ENCODE data around the gene TBL3.
"Not testable (repeated sequence)": the region's sequence is repeated elsewhere in the genome, so short reads cannot be mapped to it uniquely, and the experiment has no call there.

The TBL3 gene

DNA sequence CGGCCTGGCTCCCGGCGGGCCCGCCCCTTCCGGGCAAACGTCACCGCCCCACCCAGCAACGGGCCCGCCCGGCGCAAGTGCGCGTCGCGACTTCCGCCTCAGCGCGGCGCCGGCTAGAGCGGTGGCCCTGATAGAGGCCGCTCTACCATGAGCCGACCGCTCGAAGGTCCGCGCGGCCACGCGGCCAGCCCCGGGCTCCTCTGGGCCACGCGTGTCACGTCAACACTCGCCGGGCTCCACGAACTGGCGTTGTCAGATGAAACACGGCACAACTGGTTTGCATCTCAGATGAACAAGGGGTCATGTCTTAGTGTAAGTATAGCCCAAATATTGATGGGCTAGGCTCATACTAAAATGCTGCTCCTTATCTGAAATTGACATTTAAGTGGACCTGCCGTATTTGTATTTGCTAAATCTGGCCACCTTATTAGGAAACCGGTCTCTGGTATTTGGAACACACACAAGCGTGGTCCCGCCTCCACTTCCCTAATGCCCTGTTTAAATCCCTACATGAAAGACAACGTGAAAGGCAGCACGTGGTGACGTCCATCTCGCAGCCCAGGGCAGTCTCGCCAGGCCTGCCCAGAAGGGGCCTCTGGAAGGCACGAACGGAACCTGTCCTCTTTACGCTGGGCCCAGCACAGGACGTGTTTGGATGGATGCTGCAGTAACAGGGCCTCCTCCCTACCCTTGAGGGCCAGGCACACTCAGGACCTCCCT is 38.1 kb downstream of the TBL3 start, which contains the start of gene ZNF598:
ZNF598 (minus strand) TSS at position 31 of the 720 bp plus-strand sequence.
- TF ChIP-seq, protein P1, sequence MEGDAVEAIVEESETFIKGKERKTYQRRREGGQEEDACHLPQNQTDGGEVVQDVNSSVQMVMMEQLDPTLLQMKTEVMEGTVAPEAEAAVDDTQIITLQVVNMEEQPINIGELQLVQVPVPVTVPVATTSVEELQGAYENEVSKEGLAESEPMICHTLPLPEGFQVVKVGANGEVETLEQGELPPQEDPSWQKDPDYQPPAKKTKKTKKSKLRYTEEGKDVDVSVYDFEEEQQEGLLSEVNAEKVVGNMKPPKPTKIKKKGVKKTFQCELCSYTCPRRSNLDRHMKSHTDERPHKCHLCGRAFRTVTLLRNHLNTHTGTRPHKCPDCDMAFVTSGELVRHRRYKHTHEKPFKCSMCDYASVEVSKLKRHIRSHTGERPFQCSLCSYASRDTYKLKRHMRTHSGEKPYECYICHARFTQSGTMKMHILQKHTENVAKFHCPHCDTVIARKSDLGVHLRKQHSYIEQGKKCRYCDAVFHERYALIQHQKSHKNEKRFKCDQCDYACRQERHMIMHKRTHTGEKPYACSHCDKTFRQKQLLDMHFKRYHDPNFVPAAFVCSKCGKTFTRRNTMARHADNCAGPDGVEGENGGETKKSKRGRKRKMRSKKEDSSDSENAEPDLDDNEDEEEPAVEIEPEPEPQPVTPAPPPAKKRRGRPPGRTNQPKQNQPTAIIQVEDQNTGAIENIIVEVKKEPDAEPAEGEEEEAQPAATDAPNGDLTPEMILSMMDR (IDR thresholded peaks at IDR 0.05) = no peak
- H3K4me1 Mint-ChIP-seq = peaks cover 44% of the 10 kb centered on the region
- H3K4me3 Mint-ChIP-seq = peak within 1 kb of the TSS; percentile 85
- H3K27me3 Mint-ChIP-seq (ENCODE audit: low read depth, poor library complexity) = no peaks in the 10 kb centered on the region
- H3K36me3 Mint-ChIP-seq (ENCODE audit: low read depth) = no peaks in the 10 kb centered on the region
- H3K27ac Mint-ChIP-seq = peak within 1 kb of the TSS; percentile 75
- DNase-seq = peak; percentile 86
- no peaks in the 10 kb centered on the region for H3K9me3 Mint-ChIP-seq

DNA sequence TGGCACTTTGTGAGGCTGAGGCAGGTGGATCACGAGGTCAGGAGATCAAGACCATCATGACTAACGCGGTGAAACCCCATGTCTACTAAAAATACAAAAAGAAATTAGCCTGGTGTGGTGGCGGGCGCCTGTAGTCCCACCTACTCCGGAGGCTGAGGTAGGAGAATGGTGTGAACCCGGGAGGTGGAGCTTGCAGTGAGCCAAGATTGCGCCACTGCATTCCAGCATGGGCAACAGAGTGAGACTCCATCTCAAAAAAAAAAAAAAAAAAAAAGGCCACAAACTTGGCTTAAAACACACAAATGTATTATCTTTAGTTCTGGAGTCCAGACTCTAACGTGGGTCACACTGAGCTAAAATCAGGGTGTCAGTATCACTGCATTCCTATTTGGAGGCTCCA is 39.9 kb downstream of the TBL3 start:
- not testable (repeated sequence) for H3K9me3 Mint-ChIP-seq; H3K36me3 Mint-ChIP-seq (ENCODE audit: low read depth); H3K4me3 Mint-ChIP-seq; H3K27ac Mint-ChIP-seq; H3K27me3 Mint-ChIP-seq (ENCODE audit: low read depth, poor library complexity); DNase-seq
- peaks cover 37% of the 10 kb centered on the region for H3K4me1 Mint-ChIP-seq

DNA sequence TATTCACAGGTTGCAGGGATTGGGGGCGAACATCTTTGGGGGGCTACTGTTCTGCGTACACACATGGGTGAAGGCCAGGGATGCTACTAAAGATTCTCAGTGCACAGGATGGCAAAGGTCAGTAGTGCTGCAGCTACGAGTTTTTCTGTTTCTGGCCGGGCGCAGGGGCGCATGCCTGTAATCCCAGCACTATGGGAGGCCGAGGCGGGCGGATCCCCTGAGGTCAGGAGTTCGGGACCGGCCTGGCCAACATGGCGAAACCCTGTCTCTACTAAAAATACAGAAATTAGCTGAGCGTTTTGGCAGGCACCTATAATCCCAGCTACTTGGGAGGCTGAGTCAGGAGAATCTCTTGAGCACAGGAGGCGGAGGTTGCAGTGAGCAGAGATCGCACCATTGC is 41.7 kb downstream of the TBL3 start:
- DNase-seq = no peak
- H3K4me3 Mint-ChIP-seq = no peak overlapping the region
- H3K27me3 Mint-ChIP-seq (ENCODE audit: low read depth, poor library complexity) = peaks cover 6% of the 10 kb centered on the region
- peaks cover 22% of the 10 kb centered on the region for H3K4me1 Mint-ChIP-seq
- H3K9me3 Mint-ChIP-seq = no peaks in the 10 kb centered on the region
- TF ChIP-seq, protein P1 (IDR thresholded peaks at IDR 0.05) = no peak
- H3K36me3 Mint-ChIP-seq (ENCODE audit: low read depth) = no peaks in the 10 kb centered on the region
- no peak overlapping the region for H3K27ac Mint-ChIP-seq

DNA sequence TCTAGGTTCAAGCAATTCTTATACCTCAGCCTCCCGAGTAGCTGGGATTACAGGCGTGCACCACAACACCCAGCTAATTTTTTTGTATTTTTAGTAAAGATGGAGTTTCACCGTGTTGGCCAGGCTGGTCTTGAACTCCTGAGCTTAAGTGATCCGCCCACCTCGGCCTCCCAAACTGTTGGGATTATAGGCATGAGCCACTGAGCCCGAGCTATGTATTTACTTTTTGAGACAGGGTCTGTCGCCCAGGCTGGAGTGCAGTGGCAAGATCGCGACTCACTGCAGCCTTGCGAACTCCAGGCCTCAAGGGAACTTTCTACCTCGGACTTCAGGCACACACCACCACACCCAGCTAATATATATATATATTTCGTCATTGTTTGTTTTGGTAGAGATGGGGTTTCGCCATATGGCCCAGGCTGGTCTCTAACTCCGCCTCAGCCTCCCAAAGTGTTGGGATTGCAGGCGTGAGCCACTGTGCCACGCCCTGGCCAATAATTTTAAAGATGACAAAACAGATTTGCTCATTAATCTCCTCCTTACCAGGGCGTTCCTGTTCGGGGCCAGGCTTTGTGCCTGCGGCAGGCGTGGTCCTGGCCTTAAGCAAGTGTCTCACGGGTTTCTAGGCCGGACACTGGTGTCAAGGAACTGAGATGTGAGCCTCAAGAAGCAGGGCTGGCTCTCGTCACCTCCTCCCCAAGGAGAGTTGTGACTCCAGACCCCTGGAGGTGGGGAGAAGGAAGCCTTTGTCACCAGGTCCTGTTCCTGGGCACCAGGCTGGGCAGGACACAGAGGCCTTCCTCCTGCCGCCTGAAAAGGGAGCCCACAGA is 43.5 kb downstream of the TBL3 start:
- Mint-ChIP-seq H3K4me3 (no peak overlapping the region), H3K36me3 (ENCODE audit: low read depth) (no peaks in the 10 kb centered on the region), H3K27ac (no peak overlapping the region), H3K27me3 (ENCODE audit: low read depth, poor library complexity) (peaks cover 17% of the 10 kb centered on the region), H3K4me1 (peaks cover 12% of the 10 kb centered on the region), H3K9me3 (no peaks in the 10 kb centered on the region)
- TF ChIP-seq, protein P1 (IDR thresholded peaks at IDR 0.05) = no peak
- no peak for DNase-seq

DNA sequence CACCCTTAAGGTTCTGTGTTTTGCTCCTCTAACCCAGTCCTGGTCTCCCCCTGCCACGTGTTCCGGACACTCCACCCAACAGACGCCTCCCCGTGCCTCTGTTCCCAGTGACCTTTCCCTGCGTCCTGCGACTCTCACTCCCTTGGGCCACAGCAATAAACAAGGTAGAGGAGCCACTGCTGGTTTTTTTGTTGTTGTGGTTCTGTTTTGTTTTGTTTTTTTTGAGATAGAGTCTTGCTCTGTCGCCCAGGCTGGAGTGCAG is 44.0 kb downstream of the TBL3 start:
- Mint-ChIP-seq H3K36me3 (ENCODE audit: low read depth) (no peaks in the 10 kb centered on the region), H3K27me3 (ENCODE audit: low read depth, poor library complexity) (peaks cover 22% of the 10 kb centered on the region), H3K4me1 (peaks cover 9% of the 10 kb centered on the region), H3K9me3 (no peaks in the 10 kb centered on the region), H3K4me3 (no peak overlapping the region), H3K27ac (no peak overlapping the region)
- no peak for DNase-seq
- TF ChIP-seq, protein P1 (IDR thresholded peaks at IDR 0.05) = no peak

DNA sequence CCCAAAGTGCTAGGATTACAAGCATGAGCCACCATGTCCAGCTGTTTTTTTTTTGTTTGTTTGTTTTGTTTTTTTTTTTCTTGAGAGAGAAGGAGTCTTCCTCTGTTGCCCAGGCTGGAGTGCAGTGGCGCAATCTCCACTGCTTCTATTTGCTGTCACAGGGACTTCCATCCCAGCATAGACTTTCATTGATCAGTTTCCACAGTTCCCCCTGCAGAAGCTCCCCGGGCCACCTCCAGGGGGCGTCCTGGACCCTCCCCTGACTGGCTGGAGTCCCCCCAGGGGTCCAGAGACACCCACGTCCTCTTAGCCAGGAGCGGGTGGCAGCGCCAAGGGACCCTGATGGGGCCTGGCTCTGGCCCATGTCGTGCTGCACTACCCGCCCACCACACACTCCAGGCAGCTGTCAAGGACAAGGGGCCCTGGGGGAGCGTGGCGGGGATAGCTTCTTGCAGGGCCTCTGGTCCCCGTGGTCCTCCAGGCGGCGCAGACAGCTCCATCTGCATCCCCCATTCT is 44.6 kb downstream of the TBL3 start:
- Mint-ChIP-seq H3K9me3 (no peaks in the 10 kb centered on the region), H3K27ac (no peak overlapping the region), H3K27me3 (ENCODE audit: low read depth, poor library complexity) (peaks cover 28% of the 10 kb centered on the region), H3K4me1 (peaks cover 9% of the 10 kb centered on the region), H3K4me3 (no peak overlapping the region), H3K36me3 (ENCODE audit: low read depth) (no peaks in the 10 kb centered on the region)
- TF ChIP-seq, protein P1 (IDR thresholded peaks at IDR 0.05) = peak; percentile 49
- peak; percentile 49 for DNase-seq

Measured in nephron progenitor cell (in vitro differentiated cells).